Measurements from ENCODE around the gene CPZ.
"Not testable (repeated sequence)": the region's sequence is repeated elsewhere in the genome, so short reads cannot be mapped to it uniquely, and the experiment has no call there.

CPZ gene

DNA sequence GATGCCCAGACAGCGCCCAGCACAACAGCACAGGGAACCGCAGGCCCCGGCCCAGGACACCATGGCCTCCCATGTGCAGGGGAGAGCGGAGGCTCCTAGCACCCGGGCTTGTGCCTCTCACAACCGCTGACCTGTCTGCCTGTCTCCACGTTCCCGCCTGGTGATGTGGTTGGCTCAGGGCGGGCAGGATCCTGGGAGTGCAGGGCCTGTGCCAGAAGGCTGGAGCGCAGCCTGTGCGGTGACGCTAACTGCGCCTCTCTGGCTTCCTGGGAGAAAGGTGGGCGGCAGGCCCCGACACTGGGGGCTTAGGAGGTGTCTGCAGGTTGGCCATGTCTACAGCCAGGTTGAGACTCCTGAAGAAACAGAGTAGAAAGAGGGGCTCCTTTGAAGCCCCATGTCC is 48.7 kb downstream of the CPZ start:
- no peak for DNase-seq

DNA sequence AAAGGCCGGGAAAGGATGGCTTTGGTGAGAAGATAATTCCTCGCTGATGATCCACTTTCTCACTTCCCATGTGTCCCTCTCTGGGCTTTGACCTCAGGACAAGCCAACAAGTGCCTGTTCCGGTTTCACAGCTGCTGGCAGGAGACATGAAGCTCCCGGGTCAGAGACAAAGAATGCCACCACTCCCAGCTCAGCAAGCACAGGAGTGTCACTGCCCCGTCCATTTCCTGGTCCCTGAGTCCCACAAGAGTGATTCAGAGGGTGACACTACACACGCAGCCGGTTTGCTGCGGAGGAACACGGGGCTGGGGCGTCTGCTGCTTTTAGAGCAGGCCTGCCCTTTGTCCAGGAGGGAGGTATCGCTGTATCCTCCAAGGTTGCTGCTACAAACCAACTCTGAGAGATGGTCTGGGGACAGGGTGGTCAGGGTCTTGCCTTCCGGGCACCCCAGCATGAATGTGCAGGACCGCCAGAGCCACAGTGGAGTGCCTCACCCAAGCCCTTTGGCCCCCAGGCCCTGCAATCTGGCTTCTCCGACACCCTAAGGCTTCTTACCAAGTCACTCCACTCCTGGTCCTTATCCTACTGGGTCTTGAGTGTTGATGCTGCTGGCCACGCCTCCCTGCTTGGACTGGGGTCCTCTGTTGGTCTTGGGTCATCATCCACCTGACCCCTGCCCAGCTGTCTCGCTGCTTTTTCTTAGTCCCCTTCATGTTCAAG is 49.5 kb downstream of the CPZ start:
- no peak for DNase-seq

DNA sequence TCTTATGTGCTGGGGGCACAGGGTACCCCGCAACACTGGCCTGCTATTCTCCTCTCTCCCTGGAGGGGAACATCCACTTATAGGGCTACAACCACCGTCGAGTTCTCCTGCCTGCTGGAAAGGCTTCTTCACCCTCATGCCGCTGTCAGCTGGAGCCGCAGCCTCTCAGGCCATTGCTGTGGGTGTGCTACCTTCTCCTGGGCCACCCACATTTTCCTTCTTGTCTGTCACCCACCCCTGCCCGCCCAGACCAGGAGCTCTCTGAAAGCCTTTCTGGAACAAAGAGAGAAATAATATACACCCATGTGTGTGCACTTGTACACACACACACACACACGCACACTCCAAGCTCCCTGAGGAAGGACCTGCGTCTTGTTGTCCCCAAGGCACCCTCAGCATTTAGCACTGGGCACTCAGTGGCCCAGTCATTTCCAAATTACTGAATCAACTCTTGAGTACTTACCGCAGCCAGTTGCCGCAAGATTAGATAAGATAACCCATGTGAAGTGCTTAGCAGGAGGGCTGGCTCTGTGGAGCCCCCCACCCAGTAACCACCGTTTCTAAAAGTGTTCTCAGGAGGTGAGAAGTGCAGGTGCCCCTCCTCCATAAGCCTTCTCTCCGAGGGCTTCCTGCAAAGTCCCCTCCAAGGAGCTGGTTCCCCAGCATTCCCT is 50.2 kb downstream of the CPZ start:
- DNase-seq = no peak

DNA sequence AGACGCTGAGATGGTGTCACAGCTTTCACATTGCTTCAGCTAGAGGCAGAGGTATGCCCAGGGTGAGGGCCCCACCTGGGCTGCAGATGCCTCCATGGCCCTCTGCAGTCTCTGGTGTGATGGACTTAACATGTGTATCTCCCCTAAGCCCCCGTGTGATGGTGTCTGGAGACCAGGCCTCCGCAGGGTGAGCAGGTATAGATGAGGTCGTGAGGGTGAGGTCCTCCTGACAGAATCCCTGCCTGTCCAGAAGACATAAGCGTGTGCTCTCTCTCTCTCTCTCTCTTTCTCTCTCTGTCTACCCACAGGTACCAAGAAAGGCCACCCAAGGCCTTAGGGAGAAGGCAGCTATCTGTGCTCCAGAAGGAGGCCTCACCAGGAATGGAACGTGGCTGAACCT is 50.9 kb downstream of the CPZ start:
- no peak for DNase-seq

DNA sequence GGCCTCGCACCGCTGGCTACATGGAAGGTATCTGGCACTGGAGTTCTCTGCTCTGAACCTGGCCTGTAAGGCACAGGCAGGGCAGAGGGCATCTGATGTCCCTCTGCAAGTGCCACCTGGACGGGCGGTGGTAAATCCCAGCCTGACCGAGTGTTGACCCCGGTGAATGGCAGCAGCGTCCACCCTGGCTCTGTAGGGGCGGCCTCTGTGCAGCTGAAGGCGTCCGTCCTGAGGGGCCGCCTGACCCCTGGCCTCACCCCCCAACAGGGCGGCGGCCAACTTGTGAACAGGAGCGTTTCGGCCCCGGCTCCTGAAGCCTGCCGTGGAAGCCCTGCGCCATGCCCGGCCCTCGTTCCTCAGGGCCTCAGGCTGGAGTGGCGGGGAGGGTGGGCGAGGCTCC is 51.4 kb downstream of the CPZ start:
- no peak for DNase-seq

DNA sequence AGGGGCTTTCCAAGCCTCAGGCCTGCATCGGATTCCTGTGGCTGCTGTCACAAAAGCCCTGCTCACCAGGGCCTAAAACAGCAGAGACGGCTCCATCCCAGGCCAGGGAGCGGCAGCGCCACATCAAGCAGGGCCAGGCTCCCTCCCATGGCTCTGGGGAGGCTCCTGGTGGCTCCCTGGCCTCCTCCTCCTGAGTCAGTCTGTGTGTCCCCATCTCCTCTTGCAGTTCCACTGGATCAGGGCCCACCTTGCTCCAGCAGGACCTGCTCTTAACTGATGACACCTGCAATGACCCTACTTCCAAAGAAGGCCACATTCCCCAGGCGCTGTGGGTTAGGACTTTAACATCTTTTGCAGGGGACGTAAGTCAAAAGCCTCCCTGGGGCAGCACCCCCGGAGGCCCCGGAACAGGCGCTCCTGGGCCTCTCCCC is 51.9 kb downstream of the CPZ start:
- DNase-seq = no peak

DNA sequence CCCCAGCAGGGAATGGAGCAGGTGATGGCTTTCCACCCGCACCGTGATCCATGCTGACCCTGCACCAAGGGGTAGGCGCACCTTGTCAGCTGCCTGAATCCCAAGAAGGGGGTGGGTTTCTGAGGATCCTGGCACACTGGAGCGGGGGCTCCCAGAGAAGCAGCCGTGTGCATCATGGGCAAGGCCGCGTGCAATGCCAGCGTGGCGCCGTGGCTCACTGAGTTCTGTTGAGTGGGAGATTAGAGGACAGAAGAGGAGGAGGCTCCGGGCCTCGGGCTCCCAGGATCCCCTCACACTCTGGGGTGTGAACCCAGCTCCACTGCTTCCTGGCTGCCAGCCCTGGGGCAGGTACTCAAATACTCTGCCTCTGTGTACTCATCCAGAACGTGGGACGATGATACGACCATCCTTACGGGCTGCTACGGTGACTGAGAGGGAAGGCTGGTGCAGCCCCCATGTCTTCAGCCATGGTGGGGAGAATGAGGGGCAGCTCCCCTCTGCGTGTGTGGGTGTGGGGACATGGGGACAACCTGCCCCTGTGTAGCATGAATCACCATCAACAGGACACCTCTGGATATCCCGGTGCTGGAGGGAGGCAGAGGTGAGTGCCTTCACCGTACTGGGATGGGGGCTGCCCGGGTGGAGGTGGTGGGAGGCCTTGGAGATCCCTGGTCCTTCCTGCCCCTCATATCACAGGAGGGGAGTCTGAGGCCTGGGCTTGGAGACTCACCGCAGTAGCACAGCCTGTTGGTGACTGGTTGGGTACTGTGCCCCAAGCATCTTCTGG is 52.6 kb downstream of the CPZ start:
- no peak for DNase-seq

DNA sequence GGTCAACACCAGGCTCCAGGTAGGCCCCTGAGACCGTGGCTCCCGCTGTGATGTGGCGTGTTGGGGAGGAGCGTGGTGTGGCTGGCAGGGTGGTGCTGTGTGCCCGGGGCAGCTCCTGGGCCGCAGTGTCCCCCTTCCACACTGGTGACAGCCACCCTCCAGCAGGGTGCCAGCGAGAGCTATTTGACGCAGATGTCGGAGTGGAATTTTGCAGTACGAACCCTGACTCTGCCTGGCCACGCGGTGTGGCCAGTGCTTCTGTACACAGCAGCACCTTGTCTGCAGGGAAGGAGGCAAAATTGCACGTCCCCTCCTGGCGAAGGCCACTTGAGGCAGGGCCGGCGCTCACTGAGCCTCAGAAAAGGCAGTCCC is 53.2 kb downstream of the CPZ start:
- DNase-seq = no peak

DNA sequence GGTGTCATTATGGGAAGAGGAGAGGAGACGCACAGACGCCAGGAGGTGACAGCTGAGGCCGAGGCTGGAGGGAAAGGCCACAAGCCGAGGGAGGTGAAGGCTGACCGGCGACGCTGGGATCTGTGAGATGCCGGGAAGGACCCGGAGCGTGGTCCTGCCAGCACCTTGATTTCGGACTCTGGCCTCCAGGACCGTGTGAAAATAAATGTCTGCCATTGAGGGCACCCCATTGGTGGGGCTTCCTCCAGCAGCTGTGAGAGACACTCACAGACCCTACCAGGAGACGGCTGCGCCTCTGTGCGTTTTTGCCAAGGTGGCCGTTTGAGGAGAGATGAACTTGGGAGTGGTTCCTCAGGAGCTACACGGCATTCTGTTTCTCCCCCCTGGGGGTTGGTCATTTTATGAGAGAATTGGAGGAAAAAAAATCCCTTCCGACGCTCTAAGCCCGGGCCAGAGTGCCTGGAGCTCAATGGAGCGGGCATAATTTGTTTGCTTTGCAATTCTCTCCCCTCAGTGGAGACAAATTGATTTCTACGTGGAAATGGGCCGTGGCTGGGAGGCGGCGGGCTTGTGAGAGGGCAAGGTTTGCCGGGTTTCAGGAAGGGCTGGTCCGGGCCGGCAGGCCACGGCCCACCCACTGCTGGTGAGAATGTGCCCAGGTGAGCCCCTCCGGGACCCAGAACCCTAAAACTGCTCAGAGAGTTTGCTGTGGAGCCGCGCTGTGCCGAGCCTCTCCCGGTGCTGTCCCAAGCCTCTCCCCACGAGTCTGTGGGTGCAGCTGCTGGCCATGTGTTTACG is 53.9 kb downstream of the CPZ start:
- no peak for DNase-seq

DNA sequence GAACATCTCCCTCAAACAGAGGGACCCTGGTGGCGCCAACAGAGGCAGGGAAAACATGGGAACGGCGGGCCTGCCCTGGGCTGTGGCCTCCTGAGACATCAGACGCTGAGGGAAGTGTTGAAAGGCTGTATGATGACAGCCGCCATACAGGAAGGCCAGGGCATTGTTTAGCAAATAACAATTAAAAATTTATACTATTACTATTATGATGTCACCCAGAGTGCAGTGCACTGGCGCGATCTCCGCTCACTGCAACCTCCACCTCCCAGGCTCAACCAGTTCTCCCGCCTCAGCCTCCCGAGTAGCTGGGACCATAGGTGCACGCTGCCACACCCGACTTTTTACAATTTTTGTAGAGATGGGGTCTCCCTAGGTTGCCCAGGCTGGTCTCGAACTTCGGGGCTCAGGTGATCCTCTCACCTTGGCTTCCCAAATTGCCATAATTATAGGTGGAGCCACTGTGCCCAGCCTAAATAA is 54.6 kb downstream of the CPZ start:
- no peak for DNase-seq

DNA sequence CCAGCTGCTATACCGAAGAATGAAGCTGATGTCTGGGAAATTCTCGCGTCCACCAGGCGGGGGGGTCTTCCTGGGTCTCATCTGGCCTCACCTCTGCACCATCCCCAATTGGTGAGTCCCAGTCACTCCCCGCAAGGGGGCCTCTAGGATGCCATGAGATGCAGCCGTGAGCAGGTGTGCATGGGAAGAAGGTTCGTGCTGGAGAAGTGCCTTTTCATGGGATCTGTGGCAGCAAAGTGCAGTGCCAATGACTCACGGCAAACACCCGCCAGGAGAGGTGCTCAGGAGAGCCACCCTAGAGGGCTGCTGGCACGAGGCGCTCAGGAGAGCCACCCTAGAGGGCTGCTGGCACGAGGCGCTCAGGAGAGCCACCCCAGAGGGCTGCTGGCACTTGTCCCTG is 55.1 kb downstream of the CPZ start:
- no peak for DNase-seq

DNA sequence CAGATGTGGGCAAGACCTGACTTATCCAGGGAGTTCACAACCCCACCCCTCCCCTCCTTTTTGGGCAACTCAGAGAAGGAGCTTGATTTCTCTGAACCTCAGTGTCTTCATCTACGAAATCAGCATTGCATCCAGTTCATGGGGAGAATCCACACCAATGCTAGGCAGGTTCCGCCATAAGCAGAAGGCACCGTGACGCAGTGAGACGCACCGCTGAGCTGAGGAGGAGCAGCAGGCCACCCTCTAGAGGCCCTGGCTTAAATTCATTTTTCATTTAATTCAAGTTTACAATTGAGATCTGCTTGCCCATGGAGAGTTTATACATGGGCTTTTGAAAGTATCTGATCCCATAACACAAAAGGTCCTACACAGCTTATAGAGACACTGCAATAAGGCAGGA is 55.7 kb downstream of the CPZ start:
- DNase-seq = no peak

DNA sequence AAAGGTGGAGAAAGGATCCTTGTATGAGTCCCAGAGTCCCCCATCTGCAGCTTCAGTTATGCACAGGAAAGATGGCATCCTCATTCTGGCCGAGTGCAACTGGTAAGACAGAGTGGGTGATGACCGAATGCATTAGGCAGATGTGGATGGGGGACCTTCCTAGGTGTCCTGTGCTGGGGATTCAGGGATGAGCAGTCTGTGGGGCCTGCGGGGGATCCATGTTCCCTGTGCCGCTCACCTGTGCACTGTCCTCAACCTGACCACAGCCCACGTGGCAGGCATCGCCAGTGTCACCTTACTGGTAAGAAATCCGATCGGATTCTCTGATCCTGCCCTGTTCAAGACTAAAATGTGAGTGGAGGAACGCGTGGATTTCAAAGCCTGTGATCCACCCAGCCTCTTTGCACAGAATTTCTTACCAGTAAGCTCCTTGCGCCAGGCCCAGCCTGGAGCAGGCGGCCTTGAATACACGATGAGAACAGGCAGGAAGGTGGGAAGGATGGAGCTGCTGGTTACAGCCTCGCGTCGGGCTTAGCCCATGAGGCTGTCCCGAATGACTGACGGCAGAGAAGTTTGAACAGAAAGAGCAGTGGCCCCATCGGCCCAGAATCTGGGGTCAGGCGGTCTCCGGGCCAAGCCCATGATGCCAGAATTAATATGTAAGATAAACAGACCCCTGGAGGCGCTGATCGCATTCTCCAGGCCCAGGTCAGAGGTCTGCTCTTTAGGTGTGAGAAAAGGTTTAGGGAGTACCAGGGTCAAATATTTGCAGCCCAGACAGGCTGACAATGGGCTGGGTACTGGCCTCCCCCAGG is 56.5 kb downstream of the CPZ start:
- DNase-seq = no peak

DNA sequence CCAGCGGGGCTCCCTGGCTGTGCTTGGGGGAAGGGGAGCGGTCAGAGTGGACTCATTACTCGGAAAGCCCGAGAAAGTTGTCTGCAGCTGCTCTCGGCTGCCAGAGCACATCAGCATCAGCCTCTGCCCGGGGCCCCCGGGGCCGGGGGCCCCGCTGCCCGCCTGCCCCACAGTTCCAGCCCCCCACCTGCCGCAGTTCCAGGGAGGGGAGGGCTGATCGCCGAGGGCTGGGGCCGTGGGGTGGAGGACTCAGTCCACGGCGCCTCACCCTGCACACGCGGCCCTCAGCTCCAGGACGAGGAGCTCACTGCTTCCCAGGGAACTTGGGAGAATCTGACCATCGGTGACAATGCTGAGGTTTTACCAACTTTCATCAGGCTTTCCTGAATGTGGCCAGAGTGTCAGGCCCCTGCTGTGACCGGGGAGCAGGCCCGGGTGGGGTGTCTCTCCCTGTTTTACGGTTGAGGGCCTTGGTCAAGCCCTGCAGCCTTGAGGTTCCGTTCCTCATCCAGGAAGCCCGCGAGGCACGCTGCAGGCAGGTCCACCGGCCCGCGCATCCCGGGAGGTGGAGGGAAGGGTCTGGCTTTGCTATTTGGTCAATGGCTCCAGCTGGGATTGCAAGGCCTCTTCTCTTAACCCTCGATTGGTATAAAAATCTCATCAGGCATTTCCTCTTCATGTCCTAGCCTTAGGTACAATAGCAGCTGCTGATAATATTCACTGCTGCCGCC is 57.2 kb downstream of the CPZ start:
- no peak for DNase-seq

DNA sequence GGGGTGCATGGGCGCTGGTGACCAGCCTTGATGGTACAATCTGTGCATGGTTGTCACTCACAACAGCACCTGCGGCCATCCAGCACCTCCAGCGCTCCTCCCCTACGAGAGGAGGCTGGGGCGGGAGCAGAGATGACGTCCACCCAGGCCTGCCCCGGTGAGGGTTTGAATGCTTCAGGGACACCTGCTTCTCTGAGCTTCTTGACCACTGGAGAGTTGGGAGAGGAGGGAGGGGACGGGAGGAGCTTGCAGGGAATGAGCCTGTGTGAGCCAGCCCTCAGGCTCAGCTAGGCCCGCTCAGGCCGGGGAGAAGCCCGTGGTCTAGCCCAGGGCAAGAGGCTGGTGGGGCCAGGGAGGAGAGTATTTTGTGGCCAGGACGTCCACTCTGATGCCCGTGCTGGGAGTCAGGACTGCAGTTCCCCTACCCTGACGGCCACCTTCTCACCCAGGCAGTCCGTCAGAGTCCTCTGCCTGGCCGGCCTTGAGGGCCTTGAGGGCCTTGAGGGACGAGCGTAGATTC is 59.2 kb downstream of the CPZ start:
- DNase-seq = no peak

DNA sequence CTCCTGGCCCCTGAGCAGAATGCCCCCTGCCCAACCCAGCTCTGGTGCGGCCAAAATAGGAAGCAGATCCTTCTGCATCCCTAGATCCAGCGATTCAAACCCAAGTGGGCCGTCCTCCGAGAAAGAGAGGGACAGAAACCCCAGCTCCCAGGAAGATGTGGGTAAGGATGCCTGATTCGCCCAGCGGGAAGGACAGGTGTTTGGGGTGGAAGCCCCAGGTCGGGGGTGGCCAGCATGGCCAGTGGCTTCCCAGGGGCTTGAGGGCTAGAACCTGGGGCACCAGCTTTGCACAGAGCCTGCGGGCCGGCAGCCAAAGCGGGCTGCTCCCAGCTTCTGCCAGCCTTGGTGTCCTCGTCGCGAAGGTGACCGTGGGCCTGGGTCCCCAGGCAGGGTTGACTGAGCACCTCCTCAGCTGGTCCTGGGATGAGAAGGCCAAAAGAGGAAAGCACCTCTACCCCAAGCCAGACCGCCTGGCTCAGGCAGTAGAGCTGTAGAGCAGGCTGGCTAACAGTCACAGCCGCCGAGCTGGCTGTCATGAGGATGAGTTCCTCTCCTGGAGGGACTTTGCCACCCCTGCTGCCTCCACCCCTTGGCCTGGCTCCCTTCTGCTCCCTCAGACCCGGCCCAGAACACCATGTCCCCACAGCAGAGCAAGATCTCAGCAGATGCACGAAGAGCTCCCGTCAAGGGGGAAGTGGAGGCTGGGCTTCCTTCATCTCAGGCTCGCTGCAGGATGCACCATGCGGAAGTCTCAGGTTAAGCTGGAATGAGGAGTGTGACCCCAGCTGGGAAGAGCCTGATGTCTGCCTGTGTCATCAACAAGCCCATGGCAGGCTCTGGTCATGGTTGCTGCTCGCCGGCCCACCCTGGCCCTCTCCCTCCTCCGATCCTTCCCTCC is 59.9 kb downstream of the CPZ start:
- no peak for DNase-seq

DNA sequence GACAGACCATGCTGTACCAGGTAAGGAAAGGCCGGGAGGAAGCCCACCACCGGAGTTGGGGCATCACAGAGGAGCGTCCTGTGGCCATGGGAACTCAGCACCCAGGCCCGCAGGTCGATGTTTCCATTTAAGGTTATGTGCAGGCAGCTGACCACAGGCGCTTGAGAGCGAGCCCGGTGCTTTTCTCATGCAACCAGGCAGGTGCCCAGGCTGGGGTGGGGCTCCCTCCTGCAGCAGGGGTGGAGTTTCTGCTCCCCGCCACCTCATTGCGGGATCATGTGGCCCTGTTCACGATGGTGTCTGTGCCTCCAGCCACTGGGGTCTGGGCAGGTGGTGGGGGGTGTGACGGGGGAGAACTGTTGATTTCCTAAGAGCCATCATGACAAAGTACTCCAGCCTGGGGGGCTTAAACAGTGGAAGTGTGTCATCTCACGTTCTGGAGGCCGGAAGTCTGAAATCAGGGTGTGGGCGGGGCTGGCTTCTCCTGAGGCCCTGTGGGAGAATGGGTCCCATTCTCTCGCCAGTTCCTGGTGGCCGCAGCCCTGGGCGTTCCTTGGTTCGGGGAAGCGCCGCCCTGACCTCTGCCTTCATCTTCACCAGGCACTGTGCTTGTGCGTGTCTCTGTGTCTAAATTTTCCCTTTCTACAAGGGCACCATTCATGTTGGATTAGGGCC is 60.9 kb downstream of the CPZ start:
- DNase-seq = no peak

DNA sequence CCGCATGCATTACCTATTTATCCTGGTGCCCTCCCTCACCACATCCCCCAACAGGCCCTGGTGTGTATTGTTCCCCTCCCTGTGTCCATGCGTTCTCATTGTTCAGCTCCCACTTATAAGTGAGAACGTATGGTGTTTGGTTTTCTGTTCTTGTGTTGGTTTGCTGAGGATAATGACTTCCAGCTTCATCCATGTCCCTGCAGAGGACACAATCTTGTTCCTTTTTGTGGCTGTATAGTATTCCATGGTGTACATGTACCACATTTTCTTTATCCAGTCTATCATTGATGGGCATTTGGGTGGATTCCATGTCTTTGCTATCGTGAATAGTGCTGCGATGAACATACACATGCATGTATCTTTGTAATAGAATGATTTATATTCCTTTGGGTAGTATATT is 61.6 kb downstream of the CPZ start:
- not testable (repeated sequence) for DNase-seq

DNA sequence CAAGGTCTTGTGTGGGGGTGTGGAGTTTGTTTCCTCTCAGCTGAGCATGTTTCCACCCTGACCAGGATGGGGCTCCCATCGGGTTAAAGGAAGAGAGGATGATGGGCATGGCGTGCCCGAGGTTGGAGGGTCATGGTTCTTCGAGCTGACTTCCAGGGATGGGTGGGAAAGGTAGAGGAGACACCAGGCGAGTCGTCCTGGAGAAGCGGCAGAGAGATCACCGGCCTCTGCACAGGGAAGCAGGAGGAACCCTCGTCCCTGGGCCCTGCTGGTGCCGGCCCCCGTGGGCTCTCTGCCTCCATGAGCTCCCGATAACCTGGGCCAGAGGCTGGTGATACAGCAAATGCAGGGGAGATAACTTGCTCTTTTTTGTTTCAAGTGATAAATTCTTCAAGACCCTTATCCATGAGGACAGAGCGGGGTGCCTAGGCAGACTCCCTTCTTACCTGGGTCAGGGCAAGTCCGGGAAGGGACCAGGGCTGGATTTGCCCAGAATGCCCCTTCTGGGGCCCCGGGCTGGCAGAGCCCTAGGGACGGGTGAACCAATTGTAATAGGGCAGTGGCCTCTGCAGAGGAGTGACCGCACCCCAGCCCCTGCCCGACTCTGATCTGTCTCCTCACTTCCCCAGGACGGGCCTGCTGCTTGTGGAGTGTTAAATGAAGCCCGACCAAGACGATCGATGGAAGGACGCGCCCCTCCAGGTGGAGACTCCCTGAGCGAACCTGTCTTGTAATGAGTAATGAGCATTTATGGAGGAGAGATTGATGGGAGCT is 63.0 kb downstream of the CPZ start:
- no peak for DNase-seq
